ENCODE data around the gene TTC17. TPM values are rescaled to one million over a fixed set of nuclear protein-coding genes. Genes with fewer than 3 reads are reported as not detected.
A peak's percentile ranks its signal among the peaks of the same experiment; 100 is the strongest.

The TTC17 gene
- total and polyA plus RNA-seq, 9 of the 15 experiments (the other 6 are each of a cell fraction or from before 2014, with no cell fraction given) = 19.7 to 99.1 (median 53.3) TPM

DNA sequence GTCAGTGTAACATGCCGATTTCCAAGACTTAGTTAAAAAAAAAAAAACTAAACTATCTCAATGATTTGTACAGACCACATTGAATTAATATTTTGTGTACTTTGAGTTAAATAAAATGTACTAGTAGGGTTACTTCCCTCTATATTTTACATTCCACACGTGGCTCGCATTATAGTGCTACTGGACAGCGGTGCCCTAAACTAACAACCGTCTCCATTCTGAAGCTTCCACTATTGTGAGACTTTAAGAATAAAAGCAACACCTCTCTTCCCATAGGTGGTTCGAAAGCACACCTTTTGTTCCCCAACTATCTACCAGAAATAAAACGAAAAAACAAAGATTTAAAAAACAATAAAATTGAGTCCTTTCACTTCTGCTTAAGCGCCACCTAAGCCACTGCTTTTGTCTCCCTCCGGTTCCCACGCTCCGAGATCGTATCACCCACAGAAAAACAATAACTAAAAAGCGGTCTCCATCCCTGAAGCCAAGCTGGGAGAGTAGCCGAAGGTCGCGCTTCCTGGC is 380 bp upstream of the TTC17 start (continued):
- TF ChIP-seq MED1 (CRISPR knock-in tag; IDR thresholded peaks at IDR 0.05; ENCODE audit: borderline replicate concordance) = no peak
- TF ChIP-seq SMAD4 (CRISPR knock-in tag; conservative IDR thresholded peaks at IDR 0.05) = no peak
- no peak for TF ChIP-seq PTRF (tag; IDR thresholded peaks at IDR 0.05)
- no peak for TF ChIP-seq GTF2A2 (tag; IDR thresholded peaks at IDR 0.05)
- peak; percentile 78; the same call in 1 of the 2 replicates for TF ChIP-seq PML (IDR thresholded peaks at IDR 0.05; ENCODE audit: low read length)
- no peak for TF ChIP-seq ZNF212 (CRISPR knock-in tag; IDR thresholded peaks at IDR 0.05)
- no peak for TF ChIP-seq HNRNPL (IDR thresholded peaks at IDR 0.05; ENCODE audit: low read depth, low read length)
- TF ChIP-seq ZNF431 (CRISPR knock-in tag; IDR thresholded peaks at IDR 0.05) = no peak
- no peak for TF ChIP-seq BHLHE40 (IDR thresholded peaks at IDR 0.05; ENCODE audit: low read length)
- TF ChIP-seq PHF20 (IDR thresholded peaks at IDR 0.05; ENCODE audit: partially characterized antibody) = no peak
- TF ChIP-seq CCNT2 (IDR thresholded peaks at IDR 0.05; ENCODE audit: borderline replicate concordance, extremely low read depth, insufficient read length, low read depth, low read length) = no peak
- TF ChIP-seq, protein P1, sequence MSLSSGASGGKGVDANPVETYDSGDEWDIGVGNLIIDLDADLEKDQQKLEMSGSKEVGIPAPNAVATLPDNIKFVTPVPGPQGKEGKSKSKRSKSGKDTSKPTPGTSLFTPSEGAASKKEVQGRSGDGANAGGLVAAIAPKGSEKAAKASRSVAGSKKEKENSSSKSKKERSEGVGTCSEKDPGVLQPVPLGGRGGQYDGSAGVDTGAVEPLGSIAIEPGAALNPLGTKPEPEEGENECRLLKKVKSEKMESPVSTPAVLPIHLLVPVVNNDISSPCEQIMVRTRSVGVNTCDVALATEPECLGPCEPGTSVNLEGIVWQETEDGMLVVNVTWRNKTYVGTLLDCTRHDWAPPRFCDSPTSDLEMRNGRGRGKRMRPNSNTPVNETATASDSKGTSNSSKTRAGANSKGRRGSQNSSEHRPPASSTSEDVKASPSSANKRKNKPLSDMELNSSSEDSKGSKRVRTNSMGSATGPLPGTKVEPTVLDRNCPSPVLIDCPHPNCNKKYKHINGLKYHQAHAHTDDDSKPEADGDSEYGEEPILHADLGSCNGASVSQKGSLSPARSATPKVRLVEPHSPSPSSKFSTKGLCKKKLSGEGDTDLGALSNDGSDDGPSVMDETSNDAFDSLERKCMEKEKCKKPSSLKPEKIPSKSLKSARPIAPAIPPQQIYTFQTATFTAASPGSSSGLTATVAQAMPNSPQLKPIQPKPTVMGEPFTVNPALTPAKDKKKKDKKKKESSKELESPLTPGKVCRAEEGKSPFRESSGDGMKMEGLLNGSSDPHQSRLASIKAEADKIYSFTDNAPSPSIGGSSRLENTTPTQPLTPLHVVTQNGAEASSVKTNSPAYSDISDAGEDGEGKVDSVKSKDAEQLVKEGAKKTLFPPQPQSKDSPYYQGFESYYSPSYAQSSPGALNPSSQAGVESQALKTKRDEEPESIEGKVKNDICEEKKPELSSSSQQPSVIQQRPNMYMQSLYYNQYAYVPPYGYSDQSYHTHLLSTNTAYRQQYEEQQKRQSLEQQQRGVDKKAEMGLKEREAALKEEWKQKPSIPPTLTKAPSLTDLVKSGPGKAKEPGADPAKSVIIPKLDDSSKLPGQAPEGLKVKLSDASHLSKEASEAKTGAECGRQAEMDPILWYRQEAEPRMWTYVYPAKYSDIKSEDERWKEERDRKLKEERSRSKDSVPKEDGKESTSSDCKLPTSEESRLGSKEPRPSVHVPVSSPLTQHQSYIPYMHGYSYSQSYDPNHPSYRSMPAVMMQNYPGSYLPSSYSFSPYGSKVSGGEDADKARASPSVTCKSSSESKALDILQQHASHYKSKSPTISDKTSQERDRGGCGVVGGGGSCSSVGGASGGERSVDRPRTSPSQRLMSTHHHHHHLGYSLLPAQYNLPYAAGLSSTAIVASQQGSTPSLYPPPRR (CRISPR knock-in tag; IDR thresholded peaks at IDR 0.05; ENCODE audit: borderline replicate concordance) = no peak
- no peak for TF ChIP-seq ZNF24 (IDR thresholded peaks at IDR 0.05)
- no peak for TF ChIP-seq KAT8 (IDR thresholded peaks at IDR 0.05; ENCODE audit: low read depth)
- TF ChIP-seq SMARCA4 (IDR thresholded peaks at IDR 0.05) = peak; percentile 38; the same call in 1 of the 2 replicates
- TF ChIP-seq, protein P2, sequence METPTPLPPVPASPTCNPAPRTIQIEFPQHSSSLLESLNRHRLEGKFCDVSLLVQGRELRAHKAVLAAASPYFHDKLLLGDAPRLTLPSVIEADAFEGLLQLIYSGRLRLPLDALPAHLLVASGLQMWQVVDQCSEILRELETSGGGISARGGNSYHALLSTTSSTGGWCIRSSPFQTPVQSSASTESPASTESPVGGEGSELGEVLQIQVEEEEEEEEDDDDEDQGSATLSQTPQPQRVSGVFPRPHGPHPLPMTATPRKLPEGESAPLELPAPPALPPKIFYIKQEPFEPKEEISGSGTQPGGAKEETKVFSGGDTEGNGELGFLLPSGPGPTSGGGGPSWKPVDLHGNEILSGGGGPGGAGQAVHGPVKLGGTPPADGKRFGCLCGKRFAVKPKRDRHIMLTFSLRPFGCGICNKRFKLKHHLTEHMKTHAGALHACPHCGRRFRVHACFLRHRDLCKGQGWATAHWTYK (CRISPR knock-in tag; IDR thresholded peaks at IDR 0.05) = no peak
- no peak for TF ChIP-seq ARHGAP35 (IDR thresholded peaks at IDR 0.05; ENCODE audit: partially characterized antibody)
- no peak for TF ChIP-seq SMC3 (conservative IDR thresholded peaks at IDR 0.05; ENCODE audit: insufficient read depth, low read depth, low read length)
- TF ChIP-seq DNMT1 (IDR thresholded peaks at IDR 0.05) = no peak
- TF ChIP-seq ZNF184 (CRISPR knock-in tag; IDR thresholded peaks at IDR 0.05) = no peak
- no peak for TF ChIP-seq NBN (IDR thresholded peaks at IDR 0.05; ENCODE audit: low read depth)
- TF ChIP-seq NCOR1 (IDR thresholded peaks at IDR 0.05) = no peak
- TF ChIP-seq YY1 (IDR thresholded peaks at IDR 0.05; ENCODE audit: borderline replicate concordance in 1 of 3, control insufficient read depth in 1 of 3, extremely low read depth in 1 of 3, insufficient read depth in 3 of 3, insufficient read length in 1 of 3, insufficient replicate concordance in 2 of 3, low read depth in 1 of 3, low read length in 2 of 3) = no peak

Data from K562 (cell line).